GM23338 (cell line): ENCODE measurements around the gene SOS1.

ENCODE experiments used
- CREB1 ChIP-seq: fragments of 250-450 bp; sonication (Bioruptor Pico); IDR thresholded peaks from 2 replicates; pipeline ENCODE4 v1.5.0; 2020; ENCODE audit warnings: low read depth, mild to moderate bottlenecking, moderate library complexity
- EZH2 ChIP-seq: fragments of 200-600 bp; sonication (generic); IDR thresholded peaks from one replicate; pipeline ENCODE4 v1.8.0; 2017; ENCODE audit warnings: antibody characterized with exemption, mild to moderate bottlenecking, low read depth; ENCODE audit not compliant: unreplicated experiment
- EZH2phosphoT487 ChIP-seq: fragments of 200-600 bp; sonication (generic); IDR thresholded peaks from one replicate; pipeline ENCODE4 v1.8.1; 2018; ENCODE audit warnings: antibody characterized with exemption; ENCODE audit not compliant: unreplicated experiment
- POLR2AphosphoS5 ChIP-seq: IDR thresholded peaks from 2 replicates; pipeline ENCODE4 v1.6.1; 2016; ENCODE audit warnings: antibody characterized with exemption, low read depth
- ZNF114 ChIP-seq: fragments of 250-450 bp; sonication (Bioruptor Pico); IDR thresholded peaks from 2 replicates; pipeline ENCODE4 v1.5.0; 2020; ENCODE audit warnings: mild to moderate bottlenecking, moderate library complexity
- TF ChIP-seq, protein P1 (sequence below), 2 experiments: fragments of 200-600 bp in 1 of 2; sonication (generic) in 1 of 2; conservative IDR thresholded peaks; 2 replicates each; pipeline versions ENCODE4 v1.5.1 to v1.6.1; 2016 to 2017; ENCODE audit warnings: antibody characterized with exemption in 2 of 2, low read depth in 2 of 2, mild to moderate bottlenecking in 2 of 2, moderate library complexity in 1 of 2
- TF ChIP-seq, protein P2 (sequence below): IDR thresholded peaks from one replicate; pipeline ENCODE4 v1.6.1; 2018; ENCODE audit warnings: antibody characterized with exemption; ENCODE audit not compliant: unreplicated experiment

DNA sequence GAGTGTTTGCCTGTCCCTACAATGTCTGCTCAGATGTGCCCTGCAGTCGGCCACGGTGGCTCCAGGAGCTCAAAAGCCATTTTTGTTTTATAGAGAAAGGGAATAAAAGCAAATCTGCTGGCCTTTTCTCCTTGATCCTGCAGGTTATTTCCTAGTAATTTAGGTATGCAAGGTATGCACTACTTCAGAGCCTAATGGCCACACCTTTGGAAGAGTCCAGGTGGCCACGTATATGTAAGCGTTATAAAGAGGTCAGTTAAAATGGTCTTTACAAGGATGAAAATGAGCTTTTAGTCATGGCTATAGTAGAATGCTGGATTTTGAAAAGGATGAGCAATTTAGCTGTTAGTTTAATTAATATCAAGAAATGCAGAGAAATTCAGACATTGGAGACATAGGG is 149.5 kb downstream of the SOS1 start:
- TF ChIP-seq, protein P1, sequence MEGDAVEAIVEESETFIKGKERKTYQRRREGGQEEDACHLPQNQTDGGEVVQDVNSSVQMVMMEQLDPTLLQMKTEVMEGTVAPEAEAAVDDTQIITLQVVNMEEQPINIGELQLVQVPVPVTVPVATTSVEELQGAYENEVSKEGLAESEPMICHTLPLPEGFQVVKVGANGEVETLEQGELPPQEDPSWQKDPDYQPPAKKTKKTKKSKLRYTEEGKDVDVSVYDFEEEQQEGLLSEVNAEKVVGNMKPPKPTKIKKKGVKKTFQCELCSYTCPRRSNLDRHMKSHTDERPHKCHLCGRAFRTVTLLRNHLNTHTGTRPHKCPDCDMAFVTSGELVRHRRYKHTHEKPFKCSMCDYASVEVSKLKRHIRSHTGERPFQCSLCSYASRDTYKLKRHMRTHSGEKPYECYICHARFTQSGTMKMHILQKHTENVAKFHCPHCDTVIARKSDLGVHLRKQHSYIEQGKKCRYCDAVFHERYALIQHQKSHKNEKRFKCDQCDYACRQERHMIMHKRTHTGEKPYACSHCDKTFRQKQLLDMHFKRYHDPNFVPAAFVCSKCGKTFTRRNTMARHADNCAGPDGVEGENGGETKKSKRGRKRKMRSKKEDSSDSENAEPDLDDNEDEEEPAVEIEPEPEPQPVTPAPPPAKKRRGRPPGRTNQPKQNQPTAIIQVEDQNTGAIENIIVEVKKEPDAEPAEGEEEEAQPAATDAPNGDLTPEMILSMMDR (conservative IDR thresholded peaks at IDR 0.05; ENCODE audit: low read depth in 2 of 2): no peak
- TF ChIP-seq EZH2phosphoT487 (no peak), POLR2AphosphoS5 (no peak), EZH2 (no peak), ZNF114 (CRISPR knock-in tag) (no peak), CREB1 (CRISPR knock-in tag) (no peak)
- TF ChIP-seq, protein P2, sequence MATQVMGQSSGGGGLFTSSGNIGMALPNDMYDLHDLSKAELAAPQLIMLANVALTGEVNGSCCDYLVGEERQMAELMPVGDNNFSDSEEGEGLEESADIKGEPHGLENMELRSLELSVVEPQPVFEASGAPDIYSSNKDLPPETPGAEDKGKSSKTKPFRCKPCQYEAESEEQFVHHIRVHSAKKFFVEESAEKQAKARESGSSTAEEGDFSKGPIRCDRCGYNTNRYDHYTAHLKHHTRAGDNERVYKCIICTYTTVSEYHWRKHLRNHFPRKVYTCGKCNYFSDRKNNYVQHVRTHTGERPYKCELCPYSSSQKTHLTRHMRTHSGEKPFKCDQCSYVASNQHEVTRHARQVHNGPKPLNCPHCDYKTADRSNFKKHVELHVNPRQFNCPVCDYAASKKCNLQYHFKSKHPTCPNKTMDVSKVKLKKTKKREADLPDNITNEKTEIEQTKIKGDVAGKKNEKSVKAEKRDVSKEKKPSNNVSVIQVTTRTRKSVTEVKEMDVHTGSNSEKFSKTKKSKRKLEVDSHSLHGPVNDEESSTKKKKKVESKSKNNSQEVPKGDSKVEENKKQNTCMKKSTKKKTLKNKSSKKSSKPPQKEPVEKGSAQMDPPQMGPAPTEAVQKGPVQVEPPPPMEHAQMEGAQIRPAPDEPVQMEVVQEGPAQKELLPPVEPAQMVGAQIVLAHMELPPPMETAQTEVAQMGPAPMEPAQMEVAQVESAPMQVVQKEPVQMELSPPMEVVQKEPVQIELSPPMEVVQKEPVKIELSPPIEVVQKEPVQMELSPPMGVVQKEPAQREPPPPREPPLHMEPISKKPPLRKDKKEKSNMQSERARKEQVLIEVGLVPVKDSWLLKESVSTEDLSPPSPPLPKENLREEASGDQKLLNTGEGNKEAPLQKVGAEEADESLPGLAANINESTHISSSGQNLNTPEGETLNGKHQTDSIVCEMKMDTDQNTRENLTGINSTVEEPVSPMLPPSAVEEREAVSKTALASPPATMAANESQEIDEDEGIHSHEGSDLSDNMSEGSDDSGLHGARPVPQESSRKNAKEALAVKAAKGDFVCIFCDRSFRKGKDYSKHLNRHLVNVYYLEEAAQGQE: no peak
